GM23338 (cell line): ENCODE results near the gene TNFRSF6B. TPM values are rescaled to one million over a fixed set of nuclear protein-coding genes. Genes with fewer than 3 reads are reported as not detected.

Experiments
- ATAC-seq: fragments of 200-7000 bp; cut with Tn5 transposase; 3 replicates; pipeline ENCODE4 v1.9.1; 2020
- DNase-seq: peaks from one replicate; pipeline ENCODE4 v3.0.0-alpha.2; 2015; ENCODE audit warnings: low spot score
- H2AFZ ChIP-seq: fragments of 200-600 bp; sonication (generic); 2 replicates; pipeline ENCODE4 v1.8.0; 2016; ENCODE audit warnings: antibody characterized with exemption, mild to moderate bottlenecking, moderate library complexity
- H3F3A ChIP-seq: fragments of 200-600 bp; sonication (generic); replicated peaks from 2 replicates; pipeline ENCODE4 v1.8.0; 2017; ENCODE audit warnings: antibody characterized with exemption, mixed run types, low read depth
- H3K27ac ChIP-seq: fragments of 200-600 bp; sonication (generic); 2 replicates; pipeline ENCODE4 v1.6.1; 2016; ENCODE audit warnings: low read depth
- H3K27me3 ChIP-seq: fragments of 200-600 bp; sonication (generic); 2 replicates; pipeline ENCODE4 v1.8.0; 2016; ENCODE audit warnings: mild to moderate bottlenecking, mixed run types, moderate library complexity; ENCODE audit not compliant: insufficient read depth
- H3K36me3 ChIP-seq: fragments of 200-600 bp; sonication (generic); 2 replicates; pipeline ENCODE4 v1.8.0; 2016; ENCODE audit warnings: mild to moderate bottlenecking; ENCODE audit not compliant: insufficient read depth
- H3K4me1 ChIP-seq: fragments of 200-600 bp; sonication (generic); 2 replicates; pipeline ENCODE4 v1.8.0; 2016; ENCODE audit warnings: mild to moderate bottlenecking, moderate library complexity; ENCODE audit not compliant: insufficient read depth
- H3K4me2 ChIP-seq: fragments of 200-600 bp; sonication (generic); 2 replicates; pipeline ENCODE4 v1.7.1; 2017; ENCODE audit warnings: mixed run types
- H3K4me3 ChIP-seq: fragments of 200-600 bp; sonication (generic); 2 replicates; pipeline ENCODE4 v1.6.1; 2016; ENCODE audit warnings: mixed run types
- H3K79me2 ChIP-seq: fragments of 200-600 bp; sonication (generic); replicated peaks from 2 replicates; pipeline ENCODE4 v1.8.0; 2017; ENCODE audit warnings: mild to moderate bottlenecking; ENCODE audit not compliant: insufficient read depth
- H3K9me2 ChIP-seq: fragments of 200-600 bp; sonication (generic); 2 replicates; pipeline ENCODE4 v1.8.0; 2017; ENCODE audit not compliant: insufficient read depth
- H4K20me1 ChIP-seq: fragments of 200-600 bp; sonication (generic); replicated peaks from 2 replicates; pipeline ENCODE4 v1.8.0; 2017; ENCODE audit warnings: mild to moderate bottlenecking; ENCODE audit not compliant: insufficient read depth
- H3K27ac Mint-ChIP-seq: 2 replicates; pipeline ENCODE4 v1.8.0; 2020; ENCODE audit warnings: inconsistent platforms, mild to moderate bottlenecking, moderate library complexity, mixed read lengths
- H3K27me3 Mint-ChIP-seq: 3 replicates; pipeline ENCODE4 v1.8.0; 2022; ENCODE audit warnings: low read depth, mild to moderate bottlenecking, moderate library complexity, mixed read lengths, inconsistent platforms; ENCODE audit not compliant: insufficient read depth, poor library complexity
- H3K36me3 Mint-ChIP-seq: 3 replicates; pipeline ENCODE4 v1.8.0; 2021; ENCODE audit warnings: low read depth, mild to moderate bottlenecking, inconsistent platforms, moderate library complexity, mixed read lengths
- H3K4me1 Mint-ChIP-seq: 3 replicates; pipeline ENCODE4 v1.8.0; 2020; ENCODE audit warnings: mild to moderate bottlenecking, inconsistent platforms, mixed read lengths
- H3K4me3 Mint-ChIP-seq: 3 replicates; pipeline ENCODE4 v1.8.0; 2021; ENCODE audit warnings: moderate library complexity, mild to moderate bottlenecking, inconsistent platforms, mixed read lengths
- H3K9me3 Mint-ChIP-seq: 3 replicates; pipeline ENCODE4 v1.8.0; 2020; ENCODE audit warnings: moderate library complexity, mild to moderate bottlenecking, inconsistent platforms, mixed read lengths
- CREB1 ChIP-seq: fragments of 250-450 bp; sonication (Bioruptor Pico); IDR thresholded peaks from 2 replicates; pipeline ENCODE4 v1.5.0; 2020; ENCODE audit warnings: low read depth, mild to moderate bottlenecking, moderate library complexity
- EZH2 ChIP-seq: fragments of 200-600 bp; sonication (generic); IDR thresholded peaks from one replicate; pipeline ENCODE4 v1.8.0; 2017; ENCODE audit warnings: antibody characterized with exemption, mild to moderate bottlenecking, low read depth; ENCODE audit not compliant: unreplicated experiment
- EZH2phosphoT487 ChIP-seq: fragments of 200-600 bp; sonication (generic); IDR thresholded peaks from one replicate; pipeline ENCODE4 v1.8.1; 2018; ENCODE audit warnings: antibody characterized with exemption; ENCODE audit not compliant: unreplicated experiment
- JUNB ChIP-seq: IDR thresholded peaks from one replicate; pipeline ENCODE4 v1.6.1; 2016; ENCODE audit warnings: antibody characterized with exemption; ENCODE audit not compliant: unreplicated experiment
- NANOG ChIP-seq: IDR thresholded peaks from 2 replicates; pipeline ENCODE4 v1.6.1; 2016; ENCODE audit warnings: antibody characterized with exemption, borderline replicate concordance
- POLR2AphosphoS5 ChIP-seq: IDR thresholded peaks from 2 replicates; pipeline ENCODE4 v1.6.1; 2016; ENCODE audit warnings: antibody characterized with exemption, low read depth
- STAT1 ChIP-seq: IDR thresholded peaks from one replicate; pipeline ENCODE4 v1.6.1; 2016; ENCODE audit warnings: antibody characterized with exemption; ENCODE audit not compliant: unreplicated experiment
- ZNF114 ChIP-seq: fragments of 250-450 bp; sonication (Bioruptor Pico); IDR thresholded peaks from 2 replicates; pipeline ENCODE4 v1.5.0; 2020; ENCODE audit warnings: mild to moderate bottlenecking, moderate library complexity
- ZNF331 ChIP-seq: fragments of 250-450 bp; sonication (Bioruptor Pico); IDR thresholded peaks from 2 replicates; pipeline ENCODE4 v1.5.0; 2020; ENCODE audit warnings: low read depth, mild to moderate bottlenecking, moderate library complexity
- polyA plus RNA-seq: library from polyadenylated mRNA; unstranded; fragments of >200 nt; fragmentation: Nextera tagmentation; extraction: Ambion mirVana; gene quantifications from 2 replicates; pipeline ENCODE4 v1.2.1, GENCODE V29; 2016
- total RNA-seq: library from RNA; depleted of rRNA; stranded (reverse); fragments of >200 nt; shearing (Covaris generic); gene quantifications from 2 replicates; pipeline ENCODE4 v1.2.3, GENCODE V29; 2014
- TF ChIP-seq, protein P1 (sequence below): IDR thresholded peaks from 2 replicates; pipeline ENCODE4 v1.6.1; 2016; ENCODE audit warnings: antibody characterized with exemption
- TF ChIP-seq, protein P2 (sequence below), 2 experiments: fragments of 200-600 bp in 1 of 2; sonication (generic) in 1 of 2; conservative IDR thresholded peaks; 2 replicates each; pipeline versions ENCODE4 v1.5.1 to v1.6.1; 2016 to 2017; ENCODE audit warnings: antibody characterized with exemption in 2 of 2, low read depth in 2 of 2, mild to moderate bottlenecking in 2 of 2, moderate library complexity in 1 of 2
- TF ChIP-seq, protein P3 (sequence below): IDR thresholded peaks from one replicate; pipeline ENCODE4 v1.6.1; 2018; ENCODE audit warnings: antibody characterized with exemption; ENCODE audit not compliant: unreplicated experiment
- TF ChIP-seq, protein P4 (sequence below): fragments of 250-450 bp; sonication (Bioruptor Pico); IDR thresholded peaks from 2 replicates; pipeline ENCODE4 v1.5.0; 2020; ENCODE audit warnings: mild to moderate bottlenecking, moderate library complexity

TNFRSF6B gene
- total and polyA plus RNA-seq, 2 experiments from 2014 or later = 0.28 TPM; not detected in 1

DNA sequence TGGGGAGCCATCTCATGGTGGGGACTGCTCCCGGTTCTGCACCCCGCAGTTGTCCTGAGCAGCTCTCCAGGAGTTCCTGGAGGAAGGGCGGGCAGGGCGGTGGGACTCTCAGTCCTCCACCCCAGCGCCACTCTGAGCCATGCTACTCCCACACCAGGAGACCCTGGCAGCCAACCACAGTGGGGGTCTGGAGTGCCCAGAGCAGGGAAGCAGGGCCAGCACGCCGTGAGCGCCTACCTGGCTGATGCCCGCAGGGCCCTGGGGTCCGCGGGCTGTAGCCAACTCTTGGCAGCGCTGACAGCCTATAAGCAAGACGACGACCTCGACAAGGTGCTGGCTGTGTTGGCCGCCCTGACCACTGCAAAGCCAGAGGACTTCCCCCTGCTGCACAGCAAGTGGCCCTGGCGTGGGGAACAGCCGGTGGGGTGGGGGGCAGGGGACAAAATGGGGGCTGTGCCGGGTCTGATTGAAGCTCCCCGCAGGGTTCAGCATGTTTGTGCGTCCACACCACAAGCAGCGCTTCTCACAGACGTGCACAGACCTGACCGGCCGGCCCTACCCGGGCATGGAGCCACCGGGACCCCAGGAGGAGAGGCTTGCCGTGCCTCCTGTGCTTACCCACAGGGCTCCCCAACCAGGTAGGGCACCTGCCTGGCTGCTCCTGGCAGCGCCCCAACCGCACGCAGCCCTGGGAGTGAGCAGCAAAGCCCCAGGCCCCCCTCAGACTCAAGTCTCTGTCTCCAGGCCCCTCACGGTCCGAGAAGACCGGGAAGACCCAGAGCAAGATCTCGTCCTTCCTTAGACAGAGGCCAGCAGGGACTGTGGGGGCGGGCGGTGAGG, 1.6 kb upstream of the TNFRSF6B start:
- Mint-ChIP-seq H3K27ac (no peak overlapping the region), H3K36me3 (peaks cover 27% of the 10 kb centered on the region), H3K4me1 (peaks cover 3% of the 10 kb centered on the region; the same call in 2 of the 3 replicates), H3K4me3 (no peak overlapping the region), H3K27me3 (peaks cover 32% of the 10 kb centered on the region), H3K9me3 (peaks cover 14% of the 10 kb centered on the region; the same call in 2 of the 3 replicates)
- H3K9me2 ChIP-seq = no peaks in the 10 kb centered on the region
- peaks cover 4% of the 10 kb centered on the region; the same call in 1 of the 2 replicates for H3F3A ChIP-seq
- no peaks in the 10 kb centered on the region for H3K4me1 ChIP-seq
- no peaks in the 10 kb centered on the region for H3K79me2 ChIP-seq
- no peak overlapping the region for H3K27ac ChIP-seq
- no peak overlapping the region for H3K4me2 ChIP-seq
- H2AFZ ChIP-seq = no peak overlapping the region
- ATAC-seq = no peak
- H3K36me3 ChIP-seq = no peaks in the 10 kb centered on the region
- no peaks in the 10 kb centered on the region for H3K27me3 ChIP-seq
- no peak overlapping the region for H3K4me3 ChIP-seq
- H4K20me1 ChIP-seq = no peaks in the 10 kb centered on the region
- TF ChIP-seq, protein P1, sequence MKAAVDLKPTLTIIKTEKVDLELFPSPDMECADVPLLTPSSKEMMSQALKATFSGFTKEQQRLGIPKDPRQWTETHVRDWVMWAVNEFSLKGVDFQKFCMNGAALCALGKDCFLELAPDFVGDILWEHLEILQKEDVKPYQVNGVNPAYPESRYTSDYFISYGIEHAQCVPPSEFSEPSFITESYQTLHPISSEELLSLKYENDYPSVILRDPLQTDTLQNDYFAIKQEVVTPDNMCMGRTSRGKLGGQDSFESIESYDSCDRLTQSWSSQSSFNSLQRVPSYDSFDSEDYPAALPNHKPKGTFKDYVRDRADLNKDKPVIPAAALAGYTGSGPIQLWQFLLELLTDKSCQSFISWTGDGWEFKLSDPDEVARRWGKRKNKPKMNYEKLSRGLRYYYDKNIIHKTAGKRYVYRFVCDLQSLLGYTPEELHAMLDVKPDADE = no peak
- TF ChIP-seq ZNF331 (CRISPR knock-in tag) (no peak), JUNB (no peak), CREB1 (CRISPR knock-in tag) (no peak), POLR2AphosphoS5 (no peak), NANOG (no peak), EZH2 (no peak), EZH2phosphoT487 (no peak), STAT1 (no peak), ZNF114 (no peak)
- TF ChIP-seq, protein P2, sequence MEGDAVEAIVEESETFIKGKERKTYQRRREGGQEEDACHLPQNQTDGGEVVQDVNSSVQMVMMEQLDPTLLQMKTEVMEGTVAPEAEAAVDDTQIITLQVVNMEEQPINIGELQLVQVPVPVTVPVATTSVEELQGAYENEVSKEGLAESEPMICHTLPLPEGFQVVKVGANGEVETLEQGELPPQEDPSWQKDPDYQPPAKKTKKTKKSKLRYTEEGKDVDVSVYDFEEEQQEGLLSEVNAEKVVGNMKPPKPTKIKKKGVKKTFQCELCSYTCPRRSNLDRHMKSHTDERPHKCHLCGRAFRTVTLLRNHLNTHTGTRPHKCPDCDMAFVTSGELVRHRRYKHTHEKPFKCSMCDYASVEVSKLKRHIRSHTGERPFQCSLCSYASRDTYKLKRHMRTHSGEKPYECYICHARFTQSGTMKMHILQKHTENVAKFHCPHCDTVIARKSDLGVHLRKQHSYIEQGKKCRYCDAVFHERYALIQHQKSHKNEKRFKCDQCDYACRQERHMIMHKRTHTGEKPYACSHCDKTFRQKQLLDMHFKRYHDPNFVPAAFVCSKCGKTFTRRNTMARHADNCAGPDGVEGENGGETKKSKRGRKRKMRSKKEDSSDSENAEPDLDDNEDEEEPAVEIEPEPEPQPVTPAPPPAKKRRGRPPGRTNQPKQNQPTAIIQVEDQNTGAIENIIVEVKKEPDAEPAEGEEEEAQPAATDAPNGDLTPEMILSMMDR (conservative IDR thresholded peaks at IDR 0.05; ENCODE audit: low read depth in 2 of 2) = no peak
- TF ChIP-seq, protein P3, sequence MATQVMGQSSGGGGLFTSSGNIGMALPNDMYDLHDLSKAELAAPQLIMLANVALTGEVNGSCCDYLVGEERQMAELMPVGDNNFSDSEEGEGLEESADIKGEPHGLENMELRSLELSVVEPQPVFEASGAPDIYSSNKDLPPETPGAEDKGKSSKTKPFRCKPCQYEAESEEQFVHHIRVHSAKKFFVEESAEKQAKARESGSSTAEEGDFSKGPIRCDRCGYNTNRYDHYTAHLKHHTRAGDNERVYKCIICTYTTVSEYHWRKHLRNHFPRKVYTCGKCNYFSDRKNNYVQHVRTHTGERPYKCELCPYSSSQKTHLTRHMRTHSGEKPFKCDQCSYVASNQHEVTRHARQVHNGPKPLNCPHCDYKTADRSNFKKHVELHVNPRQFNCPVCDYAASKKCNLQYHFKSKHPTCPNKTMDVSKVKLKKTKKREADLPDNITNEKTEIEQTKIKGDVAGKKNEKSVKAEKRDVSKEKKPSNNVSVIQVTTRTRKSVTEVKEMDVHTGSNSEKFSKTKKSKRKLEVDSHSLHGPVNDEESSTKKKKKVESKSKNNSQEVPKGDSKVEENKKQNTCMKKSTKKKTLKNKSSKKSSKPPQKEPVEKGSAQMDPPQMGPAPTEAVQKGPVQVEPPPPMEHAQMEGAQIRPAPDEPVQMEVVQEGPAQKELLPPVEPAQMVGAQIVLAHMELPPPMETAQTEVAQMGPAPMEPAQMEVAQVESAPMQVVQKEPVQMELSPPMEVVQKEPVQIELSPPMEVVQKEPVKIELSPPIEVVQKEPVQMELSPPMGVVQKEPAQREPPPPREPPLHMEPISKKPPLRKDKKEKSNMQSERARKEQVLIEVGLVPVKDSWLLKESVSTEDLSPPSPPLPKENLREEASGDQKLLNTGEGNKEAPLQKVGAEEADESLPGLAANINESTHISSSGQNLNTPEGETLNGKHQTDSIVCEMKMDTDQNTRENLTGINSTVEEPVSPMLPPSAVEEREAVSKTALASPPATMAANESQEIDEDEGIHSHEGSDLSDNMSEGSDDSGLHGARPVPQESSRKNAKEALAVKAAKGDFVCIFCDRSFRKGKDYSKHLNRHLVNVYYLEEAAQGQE = no peak
- TF ChIP-seq, protein P4, sequence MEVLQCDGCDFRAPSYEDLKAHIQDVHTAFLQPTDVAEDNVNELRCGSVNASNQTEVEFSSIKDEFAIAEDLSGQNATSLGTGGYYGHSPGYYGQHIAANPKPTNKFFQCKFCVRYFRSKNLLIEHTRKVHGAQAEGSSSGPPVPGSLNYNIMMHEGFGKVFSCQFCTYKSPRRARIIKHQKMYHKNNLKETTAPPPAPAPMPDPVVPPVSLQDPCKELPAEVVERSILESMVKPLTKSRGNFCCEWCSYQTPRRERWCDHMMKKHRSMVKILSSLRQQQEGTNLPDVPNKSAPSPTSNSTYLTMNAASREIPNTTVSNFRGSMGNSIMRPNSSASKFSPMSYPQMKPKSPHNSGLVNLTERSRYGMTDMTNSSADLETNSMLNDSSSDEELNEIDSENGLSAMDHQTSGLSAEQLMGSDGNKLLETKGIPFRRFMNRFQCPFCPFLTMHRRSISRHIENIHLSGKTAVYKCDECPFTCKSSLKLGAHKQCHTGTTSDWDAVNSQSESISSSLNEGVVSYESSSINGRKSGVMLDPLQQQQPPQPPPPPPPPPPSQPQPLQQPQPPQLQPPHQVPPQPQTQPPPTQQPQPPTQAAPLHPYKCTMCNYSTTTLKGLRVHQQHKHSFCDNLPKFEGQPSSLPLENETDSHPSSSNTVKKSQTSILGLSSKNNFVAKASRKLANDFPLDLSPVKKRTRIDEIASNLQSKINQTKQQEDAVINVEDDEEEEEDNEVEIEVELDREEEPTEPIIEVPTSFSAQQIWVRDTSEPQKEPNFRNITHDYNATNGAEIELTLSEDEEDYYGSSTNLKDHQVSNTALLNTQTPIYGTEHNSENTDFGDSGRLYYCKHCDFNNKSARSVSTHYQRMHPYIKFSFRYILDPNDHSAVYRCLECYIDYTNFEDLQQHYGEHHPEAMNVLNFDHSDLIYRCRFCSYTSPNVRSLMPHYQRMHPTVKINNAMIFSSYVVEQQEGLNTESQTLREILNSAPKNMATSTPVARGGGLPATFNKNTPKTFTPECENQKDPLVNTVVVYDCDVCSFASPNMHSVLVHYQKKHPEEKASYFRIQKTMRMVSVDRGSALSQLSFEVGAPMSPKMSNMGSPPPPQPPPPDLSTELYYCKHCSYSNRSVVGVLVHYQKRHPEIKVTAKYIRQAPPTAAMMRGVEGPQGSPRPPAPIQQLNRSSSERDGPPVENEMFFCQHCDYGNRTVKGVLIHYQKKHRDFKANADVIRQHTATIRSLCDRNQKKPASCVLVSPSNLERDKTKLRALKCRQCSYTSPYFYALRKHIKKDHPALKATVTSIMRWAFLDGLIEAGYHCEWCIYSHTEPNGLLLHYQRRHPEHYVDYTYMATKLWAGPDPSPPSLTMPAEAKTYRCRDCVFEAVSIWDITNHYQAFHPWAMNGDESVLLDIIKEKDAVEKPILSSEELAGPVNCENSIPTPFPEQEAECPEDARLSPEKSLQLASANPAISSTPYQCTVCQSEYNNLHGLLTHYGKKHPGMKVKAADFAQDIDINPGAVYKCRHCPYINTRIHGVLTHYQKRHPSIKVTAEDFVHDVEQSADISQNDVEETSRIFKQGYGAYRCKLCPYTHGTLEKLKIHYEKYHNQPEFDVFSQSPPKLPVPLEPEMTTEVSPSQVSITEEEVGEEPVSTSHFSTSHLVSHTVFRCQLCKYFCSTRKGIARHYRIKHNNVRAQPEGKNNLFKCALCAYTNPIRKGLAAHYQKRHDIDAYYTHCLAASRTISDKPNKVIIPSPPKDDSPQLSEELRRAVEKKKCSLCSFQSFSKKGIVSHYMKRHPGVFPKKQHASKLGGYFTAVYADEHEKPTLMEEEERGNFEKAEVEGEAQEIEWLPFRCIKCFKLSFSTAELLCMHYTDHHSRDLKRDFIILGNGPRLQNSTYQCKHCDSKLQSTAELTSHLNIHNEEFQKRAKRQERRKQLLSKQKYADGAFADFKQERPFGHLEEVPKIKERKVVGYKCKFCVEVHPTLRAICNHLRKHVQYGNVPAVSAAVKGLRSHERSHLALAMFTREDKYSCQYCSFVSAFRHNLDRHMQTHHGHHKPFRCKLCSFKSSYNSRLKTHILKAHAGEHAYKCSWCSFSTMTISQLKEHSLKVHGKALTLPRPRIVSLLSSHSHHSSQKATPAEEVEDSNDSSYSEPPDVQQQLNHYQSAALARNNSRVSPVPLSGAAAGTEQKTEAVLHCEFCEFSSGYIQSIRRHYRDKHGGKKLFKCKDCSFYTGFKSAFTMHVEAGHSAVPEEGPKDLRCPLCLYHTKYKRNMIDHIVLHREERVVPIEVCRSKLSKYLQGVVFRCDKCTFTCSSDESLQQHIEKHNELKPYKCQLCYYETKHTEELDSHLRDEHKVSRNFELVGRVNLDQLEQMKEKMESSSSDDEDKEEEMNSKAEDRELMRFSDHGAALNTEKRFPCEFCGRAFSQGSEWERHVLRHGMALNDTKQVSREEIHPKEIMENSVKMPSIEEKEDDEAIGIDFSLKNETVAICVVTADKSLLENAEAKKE (CRISPR knock-in tag) = no peak
- DNase-seq = no peak
